ENCODE results near the gene IKBKE. TPM values are rescaled to one million over a fixed set of nuclear protein-coding genes. Genes with fewer than 3 reads are reported as not detected.

Gene IKBKE
- polyA plus RNA-seq, 1 donor (not counting 4 experiments of a cell fraction or from before 2014, with no cell fraction given): 8.9 TPM

- DNase-seq (ENCODE audit: low read depth, low spot score) (no peak), FAIRE-seq (no peak)
- Histone ChIP-seq H3K27ac (ENCODE audit: control insufficient read depth, insufficient read depth, low read length) (no peak overlapping the region), H4K20me1 (ENCODE audit: control insufficient read depth, extremely low read depth, insufficient read depth, low read length) (no peaks in the 10 kb centered on the region), H3K4me1 (ENCODE audit: control insufficient read depth, extremely low read depth, insufficient read depth, low read length) (peaks cover 23% of the 10 kb centered on the region), H3K36me3 (ENCODE audit: control insufficient read depth in 2 of 2, extremely low read depth in 1 of 2, insufficient read depth in 2 of 2, low read length in 2 of 2) (peaks cover 31 to 48% of the 10 kb centered on the region in 2 experiments), H3K79me2 (ENCODE audit: control insufficient read depth, insufficient read depth, low read length) (no peaks in the 10 kb centered on the region), H2AFZ (ENCODE audit: control insufficient read depth, low read length) (no peak overlapping the region), H3K9ac (ENCODE audit: control insufficient read depth, extremely low read depth, insufficient read depth, low read length) (no peak overlapping the region), H3K4me2 (ENCODE audit: control insufficient read depth, extremely low read depth, insufficient read depth, low read depth, low read length) (no peak overlapping the region), H3K27me3 (ENCODE audit: control insufficient read depth, extremely low read depth, insufficient read depth, low read length) (no peaks in the 10 kb centered on the region), H3K9me1 (ENCODE audit: control insufficient read depth, extremely low read depth, insufficient read depth, low read length) (no peaks in the 10 kb centered on the region), H3K9me3 (ENCODE audit: control insufficient read depth, low read depth, low read length) (no peaks in the 10 kb centered on the region), H3K4me3 (ENCODE audit: control insufficient read depth in 2 of 3, extremely low read depth in 1 of 3, insufficient read depth in 2 of 3, low read depth in 1 of 3, low read length in 3 of 3) (no peak overlapping the region)
- TF ChIP-seq CTCF (optimal IDR thresholded peaks at IDR 0.05 in 1 of 3, IDR thresholded peaks at IDR 0.05 in 1 of 3, conservative IDR thresholded peaks at IDR 0.05 in 1 of 3; ENCODE audit: extremely low read depth in 1 of 3, insufficient read depth in 2 of 3, low read length in 3 of 3): no peak
- TF ChIP-seq EZH2 (IDR thresholded peaks at IDR 0.05; ENCODE audit: low read length): no peak
- dilution Hi-C loops (cut with MboI; ENCODE audit: extremely low pct_ligation_motif_present, low sequenced_read_pairs): no loop called here
These were observed 23.4 kb upstream of the IKBKE start for GRCh38 chr1:206446688-206447421.

- Histone ChIP-seq H3K4me1 (ENCODE audit: control insufficient read depth, extremely low read depth, insufficient read depth, low read length) (peaks cover 18% of the 10 kb centered on the region), H3K9me1 (ENCODE audit: control insufficient read depth, extremely low read depth, insufficient read depth, low read length) (no peaks in the 10 kb centered on the region), H3K9ac (ENCODE audit: control insufficient read depth, extremely low read depth, insufficient read depth, low read length) (no peak overlapping the region), H2AFZ (ENCODE audit: control insufficient read depth, low read length) (no peak overlapping the region), H3K9me3 (ENCODE audit: control insufficient read depth, low read depth, low read length) (no peaks in the 10 kb centered on the region), H3K79me2 (ENCODE audit: control insufficient read depth, insufficient read depth, low read length) (no peaks in the 10 kb centered on the region), H4K20me1 (ENCODE audit: control insufficient read depth, extremely low read depth, insufficient read depth, low read length) (no peaks in the 10 kb centered on the region), H3K4me2 (ENCODE audit: control insufficient read depth, extremely low read depth, insufficient read depth, low read depth, low read length) (no peak overlapping the region), H3K36me3 (ENCODE audit: control insufficient read depth in 2 of 2, extremely low read depth in 1 of 2, insufficient read depth in 2 of 2, low read length in 2 of 2) (peaks cover 32 to 43% of the 10 kb centered on the region in 2 experiments), H3K27me3 (ENCODE audit: control insufficient read depth, extremely low read depth, insufficient read depth, low read length) (no peaks in the 10 kb centered on the region), H3K27ac (ENCODE audit: control insufficient read depth, insufficient read depth, low read length) (no peak overlapping the region), H3K4me3 (ENCODE audit: control insufficient read depth in 2 of 3, extremely low read depth in 1 of 3, insufficient read depth in 2 of 3, low read depth in 1 of 3, low read length in 3 of 3) (no peak overlapping the region)
- TF ChIP-seq EZH2 (IDR thresholded peaks at IDR 0.05; ENCODE audit: low read length) (no peak), CTCF (optimal IDR thresholded peaks at IDR 0.05 in 1 of 3, IDR thresholded peaks at IDR 0.05 in 1 of 3, conservative IDR thresholded peaks at IDR 0.05 in 1 of 3; ENCODE audit: extremely low read depth in 1 of 3, insufficient read depth in 2 of 3, low read length in 3 of 3) (no peak)
- no peak for DNase-seq (ENCODE audit: low read depth, low spot score)
- no peak for FAIRE-seq
- dilution Hi-C loops (cut with MboI; ENCODE audit: extremely low pct_ligation_motif_present, low sequenced_read_pairs): no loop called here
These were observed 22.9 kb upstream of the IKBKE start for GRCh38 chr1:206447422-206447765.

Data from keratinocyte (primary cell).